HG02588 (cell line): ENCODE data around the gene ANKIB1.

Source experiments
- ATAC-seq: cut with Tn5 transposase; IDR thresholded peaks from one replicate; pipeline ENCODE4 v1.9.1; 2021; ENCODE audit warnings: mild to moderate bottlenecking, moderate library complexity; ENCODE audit not compliant: unreplicated experiment

The ANKIB1 gene

GRCh38 chr7:92260248-92260781, 14.5 kb downstream of the ANKIB1 start:
- ATAC-seq: no peak

- ATAC-seq: no peak
Measured at GRCh38 chr7:92266415-92267241, 20.9 kb downstream of the ANKIB1 start.

GRCh38 chr7:92268921-92269320, 23.1 kb downstream of the ANKIB1 start:
- no peak for ATAC-seq

- no peak for ATAC-seq
Measured at GRCh38 chr7:92275327-92275726, 29.6 kb downstream of the ANKIB1 start.

- peak; percentile 87 for ATAC-seq
Measured at GRCh38 chr7:92276460-92276864, 30.7 kb downstream of the ANKIB1 start.

- ATAC-seq: no peak
Measured at GRCh38 chr7:92279396-92280031, 33.7 kb downstream of the ANKIB1 start.

GRCh38 chr7:92281031-92281430, 35.3 kb downstream of the ANKIB1 start:
- ATAC-seq: no peak

- no peak for ATAC-seq
Measured at GRCh38 chr7:92282221-92282814, 36.5 kb downstream of the ANKIB1 start.

- ATAC-seq: no peak
Measured at GRCh38 chr7:92282930-92283329, 37.2 kb downstream of the ANKIB1 start.

- ATAC-seq: no peak
Measured at GRCh38 chr7:92289321-92289720, 43.5 kb downstream of the ANKIB1 start.

GRCh38 chr7:92292981-92293380, 47.2 kb downstream of the ANKIB1 start:
- ATAC-seq: no peak

- no peak for ATAC-seq
Measured at GRCh38 chr7:92293896-92294590, 48.3 kb downstream of the ANKIB1 start.

- ATAC-seq: no peak
Measured at GRCh38 chr7:92295391-92295790, 49.6 kb downstream of the ANKIB1 start.

- no peak for ATAC-seq
Measured at GRCh38 chr7:92296235-92296634, 50.5 kb downstream of the ANKIB1 start.

- no peak for ATAC-seq
Measured at GRCh38 chr7:92296880-92297445, 51.2 kb downstream of the ANKIB1 start.

GRCh38 chr7:92297736-92298135, 52.0 kb downstream of the ANKIB1 start:
- no peak for ATAC-seq

GRCh38 chr7:92303761-92304160, 58.0 kb downstream of the ANKIB1 start:
- ATAC-seq: no peak

- ATAC-seq: no peak
Measured at GRCh38 chr7:92304406-92304893, 58.7 kb downstream of the ANKIB1 start.

GRCh38 chr7:92306153-92306552, 60.4 kb downstream of the ANKIB1 start:
- ATAC-seq: no peak

GRCh38 chr7:92313055-92313454, 67.3 kb downstream of the ANKIB1 start:
- ATAC-seq: no peak

- ATAC-seq: no peak
Measured at GRCh38 chr7:92319243-92319642, 73.5 kb downstream of the ANKIB1 start.
